Measurements from ENCODE around the gene SYT17.
A peak's percentile ranks its signal among the peaks of the same experiment; 100 is the strongest.

Gene SYT17

GRCh38 chr16:19266774-19267173, 98.7 kb downstream of the SYT17 start:
- DNase-seq = no peak

GRCh38 chr16:19269098-19269497, 101.1 kb downstream of the SYT17 start:
- no peak for DNase-seq

- no peak for DNase-seq
Observed at GRCh38 chr16:19274165-19274797, 106.2 kb downstream of the SYT17 start.

- DNase-seq = no peak
Observed at GRCh38 chr16:19278403-19278802, 110.4 kb downstream of the SYT17 start.

GRCh38 chr16:19281246-19281645, 113.2 kb downstream of the SYT17 start:
- DNase-seq = no peak

GRCh38 chr16:19282101-19282500, 114.1 kb downstream of the SYT17 start:
- DNase-seq = no peak

- DNase-seq = no peak
Observed at GRCh38 chr16:19283637-19284036, 115.6 kb downstream of the SYT17 start.

GRCh38 chr16:19284207-19284606, 116.2 kb downstream of the SYT17 start:
- no peak for DNase-seq

- DNase-seq = no peak
Observed at GRCh38 chr16:19285431-19285830, 117.4 kb downstream of the SYT17 start, which contains the start of gene CLEC19A. CLEC19A (plus strand) TSS chr16:19285731; CDS start chr16:19285852, 121 bp downstream.

- DNase-seq = no peak
Observed at GRCh38 chr16:19286827-19287226, 118.8 kb downstream of the SYT17 start.

- DNase-seq = no peak
Observed at GRCh38 chr16:19287241-19287640, 119.2 kb downstream of the SYT17 start.

GRCh38 chr16:19288872-19289799, 121.1 kb downstream of the SYT17 start:
- no peak for DNase-seq

GRCh38 chr16:19289811-19290485, 121.9 kb downstream of the SYT17 start:
- DNase-seq = no peak

- no peak for DNase-seq
Observed at GRCh38 chr16:19290860-19291259, 122.8 kb downstream of the SYT17 start.

GRCh38 chr16:19291475-19291874, 123.4 kb downstream of the SYT17 start:
- DNase-seq = no peak

GRCh38 chr16:19292186-19292585, 124.1 kb downstream of the SYT17 start:
- DNase-seq = no peak

- DNase-seq = peak; percentile 42
Observed at GRCh38 chr16:19294156-19294649, 126.2 kb downstream of the SYT17 start.

GRCh38 chr16:19295393-19295792, 127.4 kb downstream of the SYT17 start:
- DNase-seq = no peak

GRCh38 chr16:19297454-19297853, 129.4 kb downstream of the SYT17 start:
- DNase-seq = no peak

- no peak for DNase-seq
Observed at GRCh38 chr16:19299565-19299964, 131.5 kb downstream of the SYT17 start.

- no peak for DNase-seq
Observed at GRCh38 chr16:19301931-19302330, 133.9 kb downstream of the SYT17 start.

- no peak for DNase-seq
Observed at GRCh38 chr16:19304750-19305149, 136.7 kb downstream of the SYT17 start.

GRCh38 chr16:19305443-19305842, 137.4 kb downstream of the SYT17 start:
- no peak for DNase-seq

Data from stimulated activated CD4-positive, alpha-beta T cell treated with anti-CD3 and anti-CD28 coated beads, Interleukin-4, amount 100 ng/mL, for 1 hour (primary cell).